ENCODE data around the gene VWA5B1.

DNA sequence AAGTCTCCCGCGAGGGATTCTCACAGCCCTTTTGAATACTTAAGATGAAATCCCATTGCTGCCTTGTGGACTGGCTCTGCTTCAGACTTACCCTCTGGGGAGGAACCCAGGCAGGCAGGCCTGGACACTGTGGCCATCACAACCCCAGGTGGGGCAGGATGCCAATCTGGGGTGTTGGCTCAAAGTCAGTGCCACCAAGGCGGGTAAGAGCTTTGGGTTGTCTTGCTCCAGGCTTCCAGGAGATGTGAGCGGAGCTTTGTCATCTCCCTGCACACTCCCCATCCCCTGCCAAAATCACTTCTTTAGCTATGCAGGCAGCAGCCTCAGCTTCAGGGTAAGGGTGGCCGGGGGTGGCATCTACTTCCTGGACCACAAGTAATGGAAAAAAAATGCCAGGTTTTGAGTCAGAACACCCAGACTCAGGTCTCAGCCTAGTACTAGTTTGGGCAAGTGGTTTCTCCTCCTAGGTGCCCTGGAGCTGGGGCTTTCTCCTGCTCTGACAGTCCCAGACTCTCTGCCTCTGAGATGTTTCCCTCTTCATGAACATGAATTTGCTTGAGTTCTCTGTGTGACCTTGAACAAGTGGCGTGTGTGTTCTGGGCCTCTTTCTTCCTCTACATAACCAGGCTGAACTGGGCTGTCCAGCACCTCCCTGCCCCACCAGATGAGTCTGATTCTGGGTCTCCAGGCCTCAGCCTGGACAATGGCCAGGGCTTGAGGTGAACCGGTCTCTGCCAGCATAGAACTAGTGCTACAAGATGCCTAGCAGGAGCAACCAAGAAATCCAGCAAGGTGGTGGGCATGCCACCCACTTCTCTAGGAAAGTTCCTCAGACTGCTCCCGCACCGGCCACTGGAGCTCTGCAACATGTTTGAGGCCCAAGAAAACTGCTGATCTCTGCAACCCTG, 65.4 kb downstream of the VWA5B1 start:
- TF ChIP-seq, protein P1, sequence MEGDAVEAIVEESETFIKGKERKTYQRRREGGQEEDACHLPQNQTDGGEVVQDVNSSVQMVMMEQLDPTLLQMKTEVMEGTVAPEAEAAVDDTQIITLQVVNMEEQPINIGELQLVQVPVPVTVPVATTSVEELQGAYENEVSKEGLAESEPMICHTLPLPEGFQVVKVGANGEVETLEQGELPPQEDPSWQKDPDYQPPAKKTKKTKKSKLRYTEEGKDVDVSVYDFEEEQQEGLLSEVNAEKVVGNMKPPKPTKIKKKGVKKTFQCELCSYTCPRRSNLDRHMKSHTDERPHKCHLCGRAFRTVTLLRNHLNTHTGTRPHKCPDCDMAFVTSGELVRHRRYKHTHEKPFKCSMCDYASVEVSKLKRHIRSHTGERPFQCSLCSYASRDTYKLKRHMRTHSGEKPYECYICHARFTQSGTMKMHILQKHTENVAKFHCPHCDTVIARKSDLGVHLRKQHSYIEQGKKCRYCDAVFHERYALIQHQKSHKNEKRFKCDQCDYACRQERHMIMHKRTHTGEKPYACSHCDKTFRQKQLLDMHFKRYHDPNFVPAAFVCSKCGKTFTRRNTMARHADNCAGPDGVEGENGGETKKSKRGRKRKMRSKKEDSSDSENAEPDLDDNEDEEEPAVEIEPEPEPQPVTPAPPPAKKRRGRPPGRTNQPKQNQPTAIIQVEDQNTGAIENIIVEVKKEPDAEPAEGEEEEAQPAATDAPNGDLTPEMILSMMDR (optimal IDR thresholded peaks at IDR 0.05 in 1 of 3, IDR thresholded peaks at IDR 0.05 in 1 of 3, conservative IDR thresholded peaks at IDR 0.05 in 1 of 3; ENCODE audit: extremely low read depth in 1 of 3, insufficient read depth in 2 of 3, low read length in 3 of 3) = no peak
- TF ChIP-seq EZH2 (IDR thresholded peaks at IDR 0.05; ENCODE audit: low read length) = no peak

Measured in keratinocyte (primary cell).